Activated CD8-positive, alpha-beta memory T cell treated with anti-CD3 and anti-CD28 coated beads for 36 hours (primary cell): ENCODE measurements around the gene RPL13A. TPM values are rescaled to one million over a fixed set of nuclear protein-coding genes. Genes with fewer than 3 reads are reported as not detected.
"Not testable (repeated sequence)": the region's sequence is repeated elsewhere in the genome, so short reads cannot be mapped to it uniquely, and the experiment has no call there.

Experiments
- CTCF ChIA-PET: fragments of 350-600 bp; sonication (Branson Sonifier 250); formaldehyde crosslinking; loops from one replicate; lab custom pipeline; 2021; ENCODE audit warnings: antibody characterized with exemption; lab: Charles Lee
- POLR2A ChIA-PET: fragments of 350-600 bp; sonication (Branson Sonifier 250); formaldehyde crosslinking; loops from one replicate; lab custom pipeline; 2021; ENCODE audit warnings: antibody characterized with exemption; lab: Charles Lee
- total RNA-seq, 2 experiments: library from RNA; stranded (reverse); gene quantifications; one replicate each; pipeline ENCODE4 v1.2.3, GENCODE V29; 2021

The RPL13A gene
- total RNA-seq, 2 experiments from 2014 or later = 3,587 to 3,700 TPM

DNA sequence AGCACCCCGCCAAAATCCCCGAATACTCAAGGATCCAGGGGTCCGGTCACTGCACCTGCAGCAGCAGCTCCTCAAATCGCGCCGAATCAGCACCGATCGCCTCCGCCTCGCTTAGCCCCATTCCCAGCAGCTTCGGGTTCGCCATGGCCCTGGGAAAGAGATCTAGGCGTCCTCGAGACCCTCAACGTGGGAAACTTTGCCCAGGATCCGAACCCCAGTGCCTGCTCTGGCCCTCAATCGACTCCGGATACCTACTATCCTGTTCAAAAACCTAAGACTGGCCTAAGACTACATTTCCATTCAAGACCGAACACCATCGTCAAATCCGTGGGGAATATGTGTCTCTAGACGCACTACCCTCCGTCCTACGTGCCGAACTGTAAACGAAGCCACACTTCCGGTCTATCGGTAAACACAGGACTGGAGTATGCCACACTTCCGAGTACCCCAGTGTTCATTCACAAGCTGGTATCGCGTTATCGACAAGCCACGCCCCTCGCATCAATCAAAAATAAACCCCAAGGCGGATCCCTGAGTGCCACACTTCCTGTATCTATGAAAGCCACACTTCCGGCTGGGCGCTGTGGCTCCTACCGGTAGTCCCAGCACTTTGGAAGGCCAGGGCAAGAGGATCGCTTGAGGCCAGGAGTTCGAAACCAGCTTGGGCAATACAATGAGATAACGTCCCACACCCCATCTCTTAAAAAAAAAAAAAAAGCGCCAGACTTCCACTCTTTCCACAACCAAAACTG lies 35.8 kb upstream of the RPL13A start, which contains the start of gene PIH1D1:
Gene PIH1D1, minus strand, starts transcription at position 385 of the 752 bp plus-strand sequence. Its CDS starts 240 bp downstream, at position 145.
- POLR2A ChIA-PET = interaction anchor here (0.5 to 1.6 kb wide), 9 partner anchors 9 to 1423 kb away, joined by 3 to 5 read pairs (median 3); partner anchors contain the start of gene RPL13A

DNA sequence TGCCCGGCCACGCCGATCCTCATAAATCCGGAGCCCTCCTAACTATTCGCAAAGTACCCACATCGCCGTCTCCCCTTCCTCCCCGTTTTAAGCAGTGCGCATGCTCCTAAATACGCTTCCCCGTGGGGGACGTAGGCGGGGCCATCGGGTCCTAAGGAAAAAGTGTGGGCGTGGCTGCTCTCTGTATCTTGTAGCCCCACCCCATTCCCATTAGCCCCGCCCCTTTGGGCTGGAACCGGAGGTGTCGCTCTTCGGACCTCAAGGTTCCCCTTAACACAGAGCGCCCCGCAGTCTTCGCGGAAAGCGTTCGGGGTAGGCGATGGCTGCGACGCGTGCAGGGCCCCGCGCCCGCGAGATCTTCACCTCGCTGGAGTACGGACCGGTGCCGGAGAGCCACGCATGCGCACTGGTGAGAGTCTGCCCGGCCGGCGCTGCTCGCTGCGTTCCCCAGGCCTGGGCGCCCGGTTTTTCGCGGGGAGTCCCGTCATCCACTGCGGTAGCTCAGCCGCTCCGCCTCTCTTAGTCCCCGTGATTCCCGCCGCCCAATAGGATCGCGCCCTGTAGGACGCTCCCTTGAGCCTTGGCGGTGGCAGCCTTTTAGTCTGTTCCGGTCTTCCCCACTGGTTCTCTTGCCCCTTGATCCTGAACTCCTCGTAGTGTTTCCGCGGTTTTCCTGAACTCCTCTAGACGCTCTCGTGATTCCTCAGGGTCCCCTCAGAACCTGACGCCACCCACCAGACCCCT lies 34.2 kb upstream of the RPL13A start, which contains the start of gene ALDH16A1:
Gene ALDH16A1, plus strand, starts transcription at position 213 of the 744 bp plus-strand sequence. Its CDS starts 107 bp downstream, at position 320.
- ChIA-PET CTCF (interaction anchor here (1.6 to 5.0 kb wide), 5 partner anchors 8 to 23 kb away, joined by 5 to 21 read pairs (median 9); partner anchors contain the start of gene FLT3LG), POLR2A (interaction anchor here (0.6 to 1.8 kb wide), 7 partner anchors 14 to 457 kb away, joined by 3 to 9 read pairs (median 4); partner anchors contain the start of genes FLT3LG and RPL13A)

More for the DNA sequence above, 35.8 kb upstream of the RPL13A start, which contains the start of gene PIH1D1:
- CTCF ChIA-PET = interaction anchor here (0.6 to 5.0 kb wide), 7 partner anchors 18 to 95 kb away, joined by 3 to 21 read pairs (median 4); partner anchors contain the start of gene FLT3LG

DNA sequence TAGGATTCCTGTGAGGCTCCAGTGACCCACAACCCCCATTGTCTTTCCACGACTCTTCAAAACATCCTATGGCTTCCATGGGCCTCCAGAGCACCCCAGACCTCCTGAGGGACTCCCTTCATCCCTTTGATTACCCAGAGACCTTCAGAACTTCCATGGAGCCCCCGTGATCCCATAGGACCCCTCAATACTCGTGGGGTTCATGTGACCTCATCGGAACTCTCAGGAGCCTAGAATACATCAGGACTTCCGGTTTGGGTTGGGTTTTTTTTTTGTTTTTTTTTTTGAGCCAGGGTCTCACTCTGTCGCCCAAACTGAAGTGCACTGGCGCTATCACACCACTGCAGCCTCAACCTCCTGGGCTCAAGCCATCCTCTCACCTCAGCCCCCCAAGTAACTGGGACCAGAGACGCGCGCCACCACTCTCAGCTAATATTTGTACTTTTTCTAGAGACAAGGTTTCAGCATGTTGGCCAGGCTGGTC lies 33.6 kb upstream of the RPL13A start:
- ChIA-PET POLR2A (interaction anchor here (0.6 to 1.8 kb wide), 5 partner anchors 13 to 42 kb away, joined by 3 to 5 read pairs (median 4); partner anchors contain the start of gene FLT3LG), CTCF (interaction anchor here (1.6 to 5.0 kb wide), 6 partner anchors 9 to 22 kb away, joined by 5 to 21 read pairs (median 8); partner anchors contain the start of gene FLT3LG)

DNA sequence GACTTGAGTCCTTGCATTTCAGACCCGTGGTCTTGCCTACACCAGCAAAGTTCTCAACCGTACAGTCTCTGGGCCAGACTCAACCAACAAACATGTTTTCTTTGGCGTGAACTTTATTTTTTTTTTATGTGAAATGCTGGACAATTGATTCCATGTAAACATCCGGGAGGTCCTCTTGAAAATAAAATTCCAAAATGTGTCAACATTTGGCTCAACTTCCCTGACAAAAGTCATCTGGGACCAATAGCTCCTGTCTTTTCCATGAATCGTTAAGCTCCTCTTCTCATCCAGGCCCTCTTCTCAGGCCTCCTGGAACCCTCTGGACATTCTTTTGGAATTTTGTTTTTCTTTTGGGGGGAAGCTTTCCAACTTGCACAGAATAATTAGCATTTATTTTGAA lies 31.6 kb upstream of the RPL13A start:
- ChIA-PET CTCF (interaction anchor here (1.0 to 2.0 kb wide), 2 partner anchors 10 to 17 kb away, joined by 3 to 7 read pairs; no protein-coding TSS in a partner anchor), POLR2A (interaction anchor here (0.6 to 1.2 kb wide), 3 partner anchors 11 to 134 kb away, joined by 4 to 6 read pairs (median 4); partner anchors contain the start of gene RCN3)

DNA sequence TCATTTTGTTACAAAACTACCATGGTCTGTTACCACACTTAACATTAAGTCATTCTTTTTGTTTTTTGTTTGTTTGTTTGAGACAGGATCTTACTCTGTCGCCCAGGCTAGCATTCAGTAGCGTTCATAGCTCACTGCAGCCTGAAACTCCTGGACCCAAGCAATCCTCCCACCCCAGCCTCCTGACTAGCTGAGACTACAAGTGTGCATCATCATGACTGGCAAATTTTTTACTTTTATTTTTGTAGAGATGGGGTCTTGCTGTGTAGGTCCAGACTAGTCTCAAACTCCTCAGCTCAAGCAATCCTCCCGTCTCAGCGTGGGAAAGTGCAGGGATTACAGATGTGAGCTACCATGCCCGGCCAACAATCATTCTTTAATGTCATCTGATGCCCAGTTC lies 31.1 kb upstream of the RPL13A start:
- POLR2A ChIA-PET = interaction anchor here (0.6 kb wide), 1 partner anchor 12 kb away, joined by 6 read pairs; no protein-coding TSS in a partner anchor
- CTCF ChIA-PET = no interaction called here

DNA sequence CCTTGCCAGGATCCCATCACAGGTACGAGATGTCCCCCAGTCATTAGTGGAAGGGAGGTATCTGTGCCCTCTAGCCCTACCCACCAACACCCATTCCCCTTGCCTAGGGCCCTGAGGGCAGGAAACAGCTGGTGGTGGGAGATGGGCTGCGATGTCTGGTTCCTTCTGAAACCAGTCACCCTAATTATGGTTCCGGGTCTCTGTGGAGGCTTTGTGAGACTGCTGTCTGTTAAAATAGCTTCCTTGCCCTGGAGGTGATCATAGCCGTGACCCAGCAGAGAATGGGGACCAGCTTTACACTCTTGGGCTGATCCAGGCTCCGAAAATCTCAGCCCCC lies 28.9 kb upstream of the RPL13A start:
- POLR2A ChIA-PET = interaction anchor here (0.5 to 0.7 kb wide), 2 partner anchors 13 to 17 kb away, joined by 3 to 6 read pairs; no protein-coding TSS in a partner anchor

DNA sequence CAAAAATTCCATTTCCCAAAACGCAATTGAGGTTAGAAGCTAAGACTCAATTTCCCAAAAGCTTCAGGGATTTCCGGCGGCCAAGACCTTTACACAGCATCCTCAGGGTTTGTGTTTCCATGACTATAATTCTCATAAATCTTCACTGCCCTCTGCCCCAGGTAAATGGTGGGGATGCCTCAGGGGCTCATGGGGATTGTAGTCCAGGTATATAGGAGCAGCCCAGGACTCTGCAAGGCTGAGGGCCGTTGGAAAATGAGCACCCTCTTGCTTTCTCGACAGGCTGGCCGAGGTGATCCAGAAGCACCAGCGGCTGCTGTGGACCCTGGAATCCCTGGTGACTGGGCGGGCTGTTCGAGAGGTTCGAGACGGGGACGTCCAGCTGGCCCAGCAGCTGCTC lies 28.0 kb upstream of the RPL13A start:
- ChIA-PET CTCF (interaction anchor here (1.5 to 2.4 kb wide), 2 partner anchors 11 to 17 kb away, joined by 6 to 8 read pairs; no protein-coding TSS in a partner anchor), POLR2A (interaction anchor here (0.5 kb wide), 1 partner anchor 16 kb away, joined by 4 read pairs; no protein-coding TSS in a partner anchor)

More for the DNA sequence above, 28.9 kb upstream of the RPL13A start:
- CTCF ChIA-PET = interaction anchor here (0.8 to 2.4 kb wide), 3 partner anchors 14 to 18 kb away, joined by 3 to 8 read pairs (median 7); partner anchors contain the start of gene FLT3LG

DNA sequence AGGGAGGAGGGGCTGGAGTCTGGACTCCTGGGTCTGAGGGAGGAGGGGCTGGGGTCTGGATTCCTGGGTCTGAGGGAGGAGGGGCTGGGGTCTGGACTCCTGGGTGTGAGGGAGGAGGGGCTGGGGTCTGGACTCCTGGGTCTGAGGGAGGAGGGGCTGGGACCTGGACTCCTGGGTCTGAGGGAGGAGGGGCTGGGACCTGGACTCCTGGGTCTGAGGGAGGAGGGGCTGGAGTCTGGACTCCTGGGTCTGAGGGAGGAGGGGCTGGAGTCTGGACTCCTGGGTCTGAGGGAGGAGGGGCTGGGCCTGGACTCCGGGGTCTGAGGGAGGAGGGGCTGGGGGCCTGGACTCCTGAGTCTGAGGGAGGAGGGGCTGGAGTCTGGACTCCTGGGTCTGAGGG lies 26.3 kb upstream of the RPL13A start:
- POLR2A ChIA-PET = not testable (repeated sequence)

DNA sequence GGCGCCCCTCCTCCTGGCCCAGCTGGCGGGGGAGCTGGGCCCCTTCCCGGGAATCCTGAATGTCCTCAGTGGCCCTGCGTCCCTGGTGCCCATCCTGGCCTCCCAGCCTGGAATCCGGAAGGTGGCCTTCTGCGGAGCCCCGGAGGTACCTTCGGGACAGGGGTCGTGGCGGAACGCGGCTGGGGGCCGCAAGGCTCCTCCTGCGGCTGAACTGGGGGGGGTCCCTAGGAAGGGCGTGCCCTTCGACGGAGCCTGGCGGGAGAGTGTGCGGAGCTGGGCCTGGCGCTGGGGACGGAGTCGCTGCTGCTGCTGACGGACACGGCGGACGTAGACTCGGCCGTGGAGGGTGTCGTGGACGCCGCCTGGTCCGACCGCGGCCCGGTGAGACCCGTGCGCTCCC lies 25.8 kb upstream of the RPL13A start:
- POLR2A ChIA-PET = no interaction called here
- CTCF ChIA-PET = interaction anchor here (0.6 to 1.4 kb wide), 2 partner anchors 15 to 375 kb away, joined by 4 to 7 read pairs; no protein-coding TSS in a partner anchor

More for the DNA sequence above, 26.3 kb upstream of the RPL13A start:
- CTCF ChIA-PET = interaction anchor here (0.6 to 1.4 kb wide), 2 partner anchors 15 to 374 kb away, joined by 4 to 7 read pairs; no protein-coding TSS in a partner anchor

DNA sequence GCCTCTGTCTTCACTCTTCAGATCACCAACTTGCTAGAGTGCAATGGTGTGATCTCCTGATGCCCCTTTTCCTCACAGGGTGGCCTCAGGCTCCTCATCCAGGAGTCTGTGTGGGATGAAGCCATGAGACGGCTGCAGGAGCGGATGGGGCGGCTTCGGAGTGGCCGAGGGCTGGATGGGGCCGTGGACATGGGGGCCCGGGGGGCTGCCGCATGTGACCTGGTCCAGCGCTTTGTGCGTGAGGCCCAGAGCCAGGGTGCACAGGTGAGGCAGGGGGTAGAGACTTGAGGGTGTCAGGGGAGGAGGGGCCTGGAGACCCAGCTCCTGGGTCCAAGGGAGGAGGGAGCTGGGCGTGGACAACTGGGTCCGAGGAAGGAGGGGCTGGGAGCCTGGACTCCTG lies 24.9 kb upstream of the RPL13A start:
- POLR2A ChIA-PET = no interaction called here
- CTCF ChIA-PET = no interaction called here

DNA sequence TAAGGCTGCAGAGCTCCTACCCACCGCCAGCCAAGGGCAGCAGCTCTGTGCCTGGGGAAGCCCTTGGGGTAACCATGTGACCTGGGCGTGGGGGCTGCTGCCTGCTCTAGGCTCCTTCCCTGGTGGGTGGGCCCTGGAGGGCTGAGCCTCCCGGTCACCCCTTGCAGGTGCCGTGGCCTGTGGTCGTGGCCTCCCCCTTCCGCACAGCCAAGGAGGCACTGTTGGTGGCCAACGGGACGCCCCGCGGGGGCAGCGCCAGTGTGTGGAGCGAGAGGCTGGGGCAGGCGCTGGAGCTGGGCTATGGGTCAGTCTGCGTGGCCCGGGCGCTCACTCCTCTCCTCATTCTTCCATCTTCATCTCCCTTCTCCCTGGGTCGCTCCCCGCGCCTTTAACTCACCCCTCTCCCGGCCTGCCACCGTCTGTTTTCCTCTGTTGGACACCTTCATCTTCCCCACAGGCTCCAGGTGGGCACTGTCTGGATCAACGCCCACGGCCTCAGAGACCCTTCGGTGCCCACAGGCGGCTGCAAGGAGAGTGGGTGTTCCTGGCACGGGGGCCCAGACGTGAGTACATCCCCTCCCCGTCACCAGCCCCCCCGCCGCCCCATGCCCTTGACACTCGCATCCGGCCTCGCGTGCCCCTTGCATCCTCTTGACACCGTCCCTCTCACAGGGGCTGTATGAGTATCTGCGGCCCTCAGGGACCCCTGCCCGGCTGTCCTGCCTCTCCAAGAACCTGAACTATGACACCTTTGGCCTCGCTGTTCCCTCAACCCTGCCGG lies 23.3 kb upstream of the RPL13A start:
- POLR2A ChIA-PET = no interaction called here
- CTCF ChIA-PET = interaction anchor here (2.4 kb wide), 1 partner anchor 9 kb away, joined by 7 read pairs; no protein-coding TSS in a partner anchor

DNA sequence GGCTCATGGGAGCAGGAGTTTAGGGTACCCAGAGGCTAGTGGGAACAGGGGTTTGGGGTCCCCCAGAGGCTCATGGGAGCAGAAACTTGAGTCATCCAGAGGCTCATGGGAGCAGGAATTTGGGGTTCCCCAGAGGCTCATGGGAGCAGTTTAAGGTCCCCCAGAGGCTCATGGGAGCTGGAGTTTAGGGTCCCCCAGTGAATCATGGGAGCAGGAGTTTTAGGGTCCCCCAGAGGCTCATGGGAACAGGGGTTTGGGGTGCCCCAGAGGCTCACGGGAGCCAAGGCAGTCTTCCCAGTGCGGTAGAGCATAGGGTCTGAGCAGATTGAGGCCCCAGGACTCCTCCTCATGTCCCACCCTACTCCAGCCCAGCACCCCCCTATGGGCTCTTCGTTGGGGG lies 22.0 kb upstream of the RPL13A start:
- POLR2A ChIA-PET = no interaction called here
- CTCF ChIA-PET = interaction anchor here (2.4 kb wide), 1 partner anchor 11 kb away, joined by 7 read pairs; no protein-coding TSS in a partner anchor

DNA sequence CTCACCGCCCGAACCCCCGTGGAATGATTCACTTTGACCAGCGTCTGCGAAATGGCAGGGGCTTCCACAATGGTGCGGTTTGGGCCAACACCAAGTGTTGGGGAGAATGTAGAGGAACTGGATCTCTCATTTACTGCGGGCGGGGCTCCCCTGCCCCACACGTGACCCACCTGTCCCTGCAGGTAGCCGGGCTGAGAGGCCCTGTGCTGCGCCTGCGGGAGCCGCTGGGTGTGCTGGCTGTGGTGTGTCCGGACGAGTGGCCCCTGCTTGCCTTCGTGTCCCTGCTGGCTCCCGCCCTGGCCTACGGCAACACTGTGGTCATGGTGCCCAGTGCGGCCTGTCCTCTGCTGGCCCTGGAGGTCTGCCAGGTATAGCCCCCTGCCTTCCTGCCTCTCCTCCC lies 19.2 kb upstream of the RPL13A start:
- CTCF ChIA-PET = interaction anchor here (0.9 to 5.6 kb wide), 4 partner anchors 15 to 119 kb away, joined by 3 to 36 read pairs (median 12); partner anchors contain the start of genes ALDH16A1 and PIH1D1
- POLR2A ChIA-PET = interaction anchor here (0.7 kb wide), 1 partner anchor 41 kb away, joined by 3 read pairs; no protein-coding TSS in a partner anchor

DNA sequence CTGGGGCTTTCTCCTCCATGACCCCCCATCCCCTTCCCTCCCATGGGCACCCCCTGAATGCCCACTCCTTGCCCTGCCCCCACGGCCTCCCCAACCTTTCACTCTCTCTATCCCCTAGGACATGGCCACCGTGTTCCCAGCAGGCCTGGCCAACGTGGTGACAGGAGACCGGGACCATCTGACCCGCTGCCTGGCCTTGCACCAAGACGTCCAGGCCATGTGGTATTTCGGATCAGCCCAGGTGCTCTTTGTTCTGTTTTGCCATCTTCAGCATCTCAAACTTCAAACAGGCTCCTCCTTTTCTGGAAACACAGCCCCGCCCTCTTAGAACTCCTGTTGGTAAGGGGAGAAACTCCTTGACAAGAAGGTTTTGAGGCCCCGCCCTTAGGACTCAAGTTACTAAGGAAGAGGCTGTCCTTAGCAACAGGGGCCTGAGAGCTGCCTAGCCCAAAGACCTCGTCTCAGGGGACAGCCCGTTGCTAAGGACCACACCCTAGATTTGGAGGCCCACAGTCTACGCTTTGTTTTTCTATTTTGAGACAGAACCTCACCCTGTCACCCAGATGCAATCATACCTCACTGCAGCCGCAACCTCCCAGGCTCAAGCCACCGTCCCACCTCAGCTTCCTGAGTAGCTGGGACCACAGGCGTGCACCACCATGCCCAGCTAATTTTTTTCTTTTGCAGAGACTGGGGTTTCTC lies 18.5 kb upstream of the RPL13A start:
- ChIA-PET CTCF (interaction anchor here (0.9 to 5.6 kb wide), 7 partner anchors 15 to 120 kb away, joined by 3 to 36 read pairs (median 7); partner anchors contain the start of genes ALDH16A1 and PIH1D1), POLR2A (interaction anchor here (1.1 to 1.4 kb wide), 2 partner anchors 16 to 18 kb away, joined by 3 to 4 read pairs; partner anchors contain the start of gene ALDH16A1)

DNA sequence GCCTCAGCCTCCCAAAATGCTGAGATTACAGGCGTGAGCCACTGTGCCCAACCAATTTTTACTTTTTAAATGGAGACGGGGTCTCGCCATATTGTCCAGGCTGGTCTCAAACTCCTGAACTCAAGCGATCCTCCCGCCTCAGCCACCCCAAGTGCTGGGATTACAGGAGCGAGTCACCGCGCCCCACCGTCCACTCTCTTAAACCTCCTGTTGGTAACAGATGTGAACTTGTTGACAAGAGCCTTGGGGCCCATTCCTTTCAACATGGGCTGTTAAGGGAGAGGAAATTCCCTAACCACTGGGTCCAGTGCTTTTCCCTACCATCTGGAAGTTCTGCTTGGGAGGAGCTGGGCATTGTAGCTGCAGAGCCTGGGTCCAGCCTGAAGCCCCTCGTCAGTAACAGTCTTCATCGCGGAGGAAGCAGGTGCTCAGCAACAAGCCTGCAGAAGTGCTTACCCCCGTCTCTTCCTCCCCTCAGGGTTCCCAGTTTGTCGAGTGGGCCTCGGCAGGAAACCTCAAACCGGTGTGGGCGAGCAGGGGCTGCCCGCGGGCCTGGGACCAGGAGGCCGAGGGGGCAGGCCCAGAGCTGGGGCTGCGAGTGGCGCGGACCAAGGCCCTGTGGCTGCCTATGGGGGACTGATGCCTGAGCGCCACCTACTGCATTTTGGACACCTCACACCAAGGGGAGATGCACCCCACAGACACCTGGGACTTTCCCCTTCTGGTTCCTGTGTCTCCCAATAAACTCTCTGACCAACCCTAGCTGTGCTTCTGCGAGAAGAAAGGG lies 17.4 kb upstream of the RPL13A start:
- ChIA-PET POLR2A (interaction anchor here (0.6 to 1.4 kb wide), 4 partner anchors 17 to 109 kb away, joined by 3 to 6 read pairs (median 4); partner anchors contain the start of gene ALDH16A1), CTCF (interaction anchor here (0.6 to 5.6 kb wide), 16 partner anchors 9 to 726 kb away, joined by 3 to 36 read pairs (median 4); partner anchors contain the start of genes ALDH16A1, PIH1D1 and RPL13A)
